HepG2 (cell line): ENCODE measurements around the gene CFAP100. TPM values are rescaled to one million over a fixed set of nuclear protein-coding genes. Genes with fewer than 3 reads are reported as not detected.

Experiments
- ATAC-seq: fragments of 200-7000 bp; cut with Tn5 transposase; 3 replicates; pipeline ENCODE4 v1.9.1; 2020; ENCODE audit warnings: mild to moderate bottlenecking, moderate library complexity
- BruUV-seq: library from RNA; stranded (reverse); fragments of 400-500 nt; replicated peaks from 2 replicates; lab custom pipeline; 2021; lab: Mats Ljungman, UMichigan
- CTCF ChIA-PET: fragments of 300-600 bp; formaldehyde crosslinking; extraction: SDS; loops from one replicate; lab custom pipeline; 2021; ENCODE audit warnings: low total read pairs, inconsistent platforms, low intra/inter-chr PET ratio; lab: Yijun Ruan, JAX
- POLR2A ChIA-PET: fragments of 350-600 bp; sonication (Branson Sonifier 250); formaldehyde crosslinking; loops from one replicate; lab custom pipeline; 2020; ENCODE audit warnings: antibody characterized with exemption, inconsistent platforms; lab: Yijun Ruan, JAX
- DNase-seq: peaks from one replicate; pipeline ENCODE4 v3.0.0-alpha.2; 2015; ENCODE audit warnings: low spot score
- FAIRE-seq: peaks from 3 replicates; lab custom pipeline; 2011; peaks lifted over from hg19 to GRCh38; lab: Jason Lieb, UNC
- H2AFZ ChIP-seq: one replicate; pipeline ENCODE4 v1.6.1; 2011; ENCODE audit warnings: low read length, inconsistent platforms
- H3K27ac ChIP-seq: fragments of 300-600 bp; 3 replicates; pipeline ENCODE4 v1.8.0; 2011; ENCODE audit warnings: mixed run types, mild to moderate bottlenecking, mixed read lengths, low read length, inconsistent platforms; ENCODE audit not compliant: insufficient read depth; ENCODE audit errors: extremely low read length
- H3K27me3 ChIP-seq, 2 experiments: fragments of 200-600 bp in 1 of 2; 2 replicates in 1 of 2; 3 replicates in 1 of 2; pipeline versions ENCODE4 v1.6.0 to v1.8.0; 2011; ENCODE audit warnings: low read length in 2 of 2, mild to moderate bottlenecking in 2 of 2, moderate library complexity in 2 of 2, inconsistent platforms in 1 of 2; ENCODE audit not compliant: insufficient read depth in 2 of 2, control insufficient read depth in 1 of 2
- H3K36me3 ChIP-seq, 2 experiments: fragments of 200-600 bp in 1 of 2; replicated peaks in 1 of 2; 2 replicates in 1 of 2; 3 replicates in 1 of 2; pipeline versions ENCODE4 v1.5.1 to v1.8.0; 2011; ENCODE audit warnings: low read length in 2 of 2, inconsistent platforms in 1 of 2; ENCODE audit not compliant: insufficient read depth in 2 of 2, control insufficient read depth in 1 of 2
- H3K4me1 ChIP-seq: 2 replicates; pipeline ENCODE4 v1.5.1; 2012; ENCODE audit warnings: low read length, inconsistent platforms; ENCODE audit not compliant: insufficient read depth
- H3K4me2 ChIP-seq: 2 replicates; pipeline ENCODE4 v1.6.0; 2011; ENCODE audit warnings: low read depth, low read length, inconsistent platforms
- H3K4me3 ChIP-seq, 3 experiments: fragments of 200-600 bp in 1 of 3; sonication (generic), shearing (Covaris generic) in 1 of 3; replicated peaks in 1 of 3; 2 replicates each; pipeline ENCODE4 v1.5.1; 2011 to 2016; ENCODE audit warnings: low read length in 3 of 3, inconsistent platforms in 2 of 3, low read depth in 2 of 3, mild to moderate bottlenecking in 2 of 3, control low read depth in 1 of 3, mixed read lengths in 1 of 3; ENCODE audit not compliant: insufficient read depth in 1 of 3
- H3K79me2 ChIP-seq: one replicate; pipeline ENCODE4 v1.6.1; 2011; ENCODE audit warnings: low read length, inconsistent platforms; ENCODE audit not compliant: insufficient read depth
- H3K9ac ChIP-seq: 2 replicates; pipeline ENCODE4 v1.6.0; 2011; ENCODE audit warnings: mild to moderate bottlenecking, low read depth, low read length, inconsistent platforms; ENCODE audit not compliant: insufficient read depth
- H3K9me3 ChIP-seq: 2 replicates; pipeline ENCODE4 v1.5.1; 2012; ENCODE audit warnings: mild to moderate bottlenecking, low read length
- H4K20me1 ChIP-seq: 2 replicates; pipeline ENCODE4 v1.6.0; 2011; ENCODE audit warnings: inconsistent platforms, mild to moderate bottlenecking, low read length, moderate library complexity; ENCODE audit not compliant: insufficient read depth
- BCLAF1 ChIP-seq: fragments of 450-650 bp; IDR thresholded peaks from 2 replicates; pipeline ENCODE4 v1.6.1; 2017; ENCODE audit warnings: mild to moderate bottlenecking
- CBFB ChIP-seq: sonication (generic); formaldehyde crosslinking; IDR thresholded peaks from 2 replicates; pipeline ENCODE4 v1.4.0; 2020; ENCODE audit warnings: missing genetic modification reagents
- FOXA1 ChIP-seq, 2 experiments: fragments of 450-650 bp in 1 of 2; sonication (generic) in 1 of 2; formaldehyde crosslinking in 1 of 2; IDR thresholded peaks; 2 replicates each; pipeline versions ENCODE4 v1.4.0 to v1.6.1; 2016 to 2020; ENCODE audit warnings: missing genetic modification reagents in 1 of 2
- FOXP4 ChIP-seq: sonication (generic); formaldehyde crosslinking; IDR thresholded peaks from 2 replicates; pipeline ENCODE4 v1.4.0; 2020; ENCODE audit warnings: missing genetic modification reagents
- KDM2A ChIP-seq: sonication (generic); formaldehyde crosslinking; IDR thresholded peaks from 2 replicates; pipeline ENCODE4 v1.4.0; 2020; ENCODE audit warnings: low read depth, missing genetic modification reagents, borderline replicate concordance
- KLF6 ChIP-seq: IDR thresholded peaks from 2 replicates; pipeline ENCODE4 v1.8.0; 2016; ENCODE audit warnings: missing biosample characterization, missing genetic modification reagents
- MBD4 ChIP-seq: IDR thresholded peaks from 2 replicates; pipeline ENCODE4 v1.6.1; 2012; ENCODE audit warnings: low read length, inconsistent platforms, borderline replicate concordance
- SATB2 ChIP-seq: sonication (generic); formaldehyde crosslinking; IDR thresholded peaks from 2 replicates; pipeline ENCODE4 v1.5.0; 2020; ENCODE audit warnings: missing genetic modification reagents
- YY1 ChIP-seq: IDR thresholded peaks from 2 replicates; pipeline ENCODE4 v1.6.1; 2011; ENCODE audit warnings: low read length, low read depth, moderate library complexity, mild to moderate bottlenecking; ENCODE audit not compliant: insufficient read depth, insufficient replicate concordance
- ZNF101 ChIP-seq: sonication (generic); formaldehyde crosslinking; IDR thresholded peaks from 2 replicates; pipeline ENCODE4 v1.4.0; 2020; ENCODE audit warnings: mild to moderate bottlenecking, low read depth, missing genetic modification reagents, borderline replicate concordance
- ZNF263 ChIP-seq: sonication (generic); formaldehyde crosslinking; IDR thresholded peaks from 2 replicates; pipeline ENCODE4 v1.4.0; 2020; ENCODE audit warnings: missing genetic modification reagents
- ZNF652 ChIP-seq: IDR thresholded peaks from 2 replicates; pipeline ENCODE4 v1.6.1; 2016; ENCODE audit warnings: low read depth, borderline replicate concordance
- ZNF704 ChIP-seq: sonication (generic); formaldehyde crosslinking; IDR thresholded peaks from 2 replicates; pipeline ENCODE4 v1.8.1; 2023; ENCODE audit warnings: mild to moderate bottlenecking, inconsistent platforms, moderate library complexity, missing genetic modification reagents, borderline replicate concordance
- ZNF724P ChIP-seq: sonication (generic); formaldehyde crosslinking; IDR thresholded peaks from 2 replicates; pipeline ENCODE4 v1.8.0; 2022; ENCODE audit warnings: missing genetic modification reagents, borderline replicate concordance
- WGBS: methylation state at CpG from one replicate; pipeline ENCODE4 v1.1.6; 2017; ENCODE audit warnings: low lambda C conversion rate; 5-methylcytosine and 5-hydroxymethylcytosine counted together
- in situ Hi-C: cut with HindIII; loops from 2 replicates; pipeline ENCODE4 v1.10.0; 2017; ENCODE audit warnings: low pct_unique_long_range_greater_than_20kb; ENCODE audit not compliant: extremely low pct_ligation_motif_present
- intact Hi-C: fragments of 100-400 bp; cut with micrococcal nuclease; formaldehyde crosslinking; loops from one replicate; pipeline ENCODE4 v1.10.0; 2022; ENCODE audit not compliant: unreplicated experiment
- polyA plus RNA-seq, 8 experiments: library from polyadenylated mRNA; depleted of rRNA in 3 of 8; stranded (reverse) in 7 of 8; unstranded in 1 of 8; fragments of >200 nt; fragmentation: Illumina TruSeq in 4 of 8; extraction: Trizol in 4 of 8; gene quantifications; 2 replicates each; pipeline versions ENCODE4 v1.2.1 to v1.2.3, GENCODE V29; 2011 to 2016; ENCODE audit warnings: low read depth in 4 of 8, missing spikeins in 1 of 8, mixed read lengths in 1 of 8; ENCODE audit not compliant: insufficient read depth in 1 of 8
- total RNA-seq, 5 experiments: library from RNA; depleted of rRNA; stranded (reverse); fragments of >200 nt; fragmentation: Illumina TruSeq; extraction: Trizol; gene quantifications; 2 replicates each; pipeline ENCODE4 v1.2.3, GENCODE V29; 2016; ENCODE audit warnings: low read depth in 1 of 5

Gene CFAP100
- total and polyA plus RNA-seq, 2 of the 13 experiments (the other 11 are each of a cell fraction or from before 2014, with no cell fraction given): 0.32 TPM; not detected in 1

DNA sequence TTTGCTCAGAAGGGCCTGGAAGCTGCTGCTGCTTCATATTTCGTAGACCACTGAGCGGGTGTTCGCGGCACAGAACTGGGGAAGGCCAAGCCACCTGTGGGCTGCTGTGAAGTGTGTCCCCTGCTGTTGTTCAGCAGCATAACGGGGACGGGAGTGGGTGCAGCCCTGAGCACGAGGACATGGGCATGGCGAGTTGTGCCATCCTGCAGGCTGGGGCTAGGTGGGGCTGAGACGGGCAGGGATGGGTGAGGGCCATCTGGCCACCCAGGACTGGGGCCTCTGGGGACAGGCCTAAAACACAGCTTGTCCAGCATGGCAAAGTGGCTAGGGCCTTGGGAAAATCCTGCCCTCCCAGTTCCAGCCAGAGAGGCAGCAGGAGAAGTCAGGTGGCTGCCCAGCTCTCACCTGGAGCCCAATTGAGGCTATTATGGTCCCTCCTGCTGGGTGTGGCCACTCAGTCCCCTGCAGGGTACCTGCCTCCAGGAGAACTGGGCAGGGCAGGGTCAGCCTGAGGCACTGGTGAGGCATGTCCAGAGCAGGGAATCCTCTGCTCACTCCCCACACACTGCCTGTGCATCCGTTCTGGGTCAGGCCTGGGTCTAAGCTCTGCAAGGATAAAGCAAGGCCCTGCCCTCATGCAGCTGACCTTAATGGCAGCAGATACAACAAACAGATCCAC is 29.5 kb downstream of the CFAP100 start:
- Histone ChIP-seq H3K4me1 (peaks cover 17% of the 10 kb centered on the region), H3K9ac (no peak overlapping the region), H3K27ac (no peak overlapping the region), H3K4me3 (no peak overlapping the region), H3K79me2 (no peaks in the 10 kb centered on the region), H4K20me1 (no peaks in the 10 kb centered on the region), H3K9me3 (peaks cover 16% of the 10 kb centered on the region), H3K27me3 (no peaks in the 10 kb centered on the region), H3K36me3 (no peaks in the 10 kb centered on the region), H3K4me2 (no peak overlapping the region), H2AFZ (no peak overlapping the region)
- BruUV-seq: no TSS peak
- ChIA-PET POLR2A (interaction anchor here (0.6 kb wide), 1 partner anchor 31 kb away, joined by 3 read pairs; no protein-coding TSS in a partner anchor), CTCF (no interaction called here)
- intact Hi-C loops: no loop called here
- ATAC-seq (no peak), FAIRE-seq (no peak), DNase-seq (no peak)
- in situ Hi-C loops: no loop called here
- WGBS: 92% methylated on average over 9 of the region's 10 CpGs
- TF ChIP-seq CBFB (CRISPR knock-in tag) (no peak), KDM2A (CRISPR knock-in tag) (no peak), MBD4 (no peak), YY1 (no peak), FOXA1 (IDR thresholded peaks at IDR 0.05) (no peak), FOXA1 (CRISPR knock-in tag; IDR thresholded peaks at IDR 0.05) (no peak), BCLAF1 (no peak), ZNF652 (CRISPR knock-in tag) (no peak), KLF6 (CRISPR knock-in tag) (no peak), FOXP4 (CRISPR knock-in tag) (no peak), ZNF704 (CRISPR knock-in tag) (no peak), ZNF724P (CRISPR knock-in tag) (no peak), ZNF101 (CRISPR knock-in tag) (no peak), SATB2 (CRISPR knock-in tag) (no peak), ZNF263 (CRISPR knock-in tag) (no peak)
